HUES64 (cell line): Measurements from ENCODE around the gene ZNF474. TPM values are rescaled to one million over a fixed set of nuclear protein-coding genes. Genes with fewer than 3 reads are reported as not detected.
"Not testable (repeated sequence)": the region's sequence is repeated elsewhere in the genome, so short reads cannot be mapped to it uniquely, and the experiment has no call there.

Experiments
- H3K27ac ChIP-seq: 2 replicates; pipeline ENCODE4 v1.7.0; 2013; ENCODE audit warnings: low read depth, low read length, inconsistent platforms
- H3K27me3 ChIP-seq: 2 replicates; pipeline ENCODE4 v1.6.1; 2013; ENCODE audit warnings: mild to moderate bottlenecking, low read length; ENCODE audit not compliant: insufficient read depth
- H3K36me3 ChIP-seq: 2 replicates; pipeline ENCODE4 v1.6.1; 2013; ENCODE audit warnings: mild to moderate bottlenecking, low read length; ENCODE audit not compliant: insufficient read depth
- H3K4me1 ChIP-seq: 2 replicates; pipeline ENCODE4 v1.6.1; 2013; ENCODE audit warnings: mild to moderate bottlenecking, low read length, moderate library complexity; ENCODE audit not compliant: insufficient read depth
- H3K4me3 ChIP-seq: 2 replicates; pipeline ENCODE4 v1.5.1; 2013; ENCODE audit warnings: mild to moderate bottlenecking, low read length, moderate library complexity
- H3K9ac ChIP-seq: 2 replicates; pipeline ENCODE4 v1.6.1; 2013; ENCODE audit warnings: mild to moderate bottlenecking, low read depth, low read length
- H3K9me3 ChIP-seq: 2 replicates; pipeline ENCODE4 v1.6.1; 2013; ENCODE audit warnings: low read depth, low read length; ENCODE audit not compliant: insufficient read depth
- WGBS: fragments of 150-250, 120-280 bp; methylation state at CpG from one replicate; pipeline ENCODE4 v1.1.7; 2013; ENCODE audit warnings: missing lambda C conversion rate; 5-methylcytosine and 5-hydroxymethylcytosine counted together
- polyA plus RNA-seq, 2 experiments: library from polyadenylated mRNA; stranded (reverse); fragments of 50-300 nt; gene quantifications; one replicate each; pipeline ENCODE4 v1.2.3, GENCODE V29; 2013

The ZNF474 gene
- polyA plus RNA-seq (2013, experiment 1 of 2) = not detected
- not detected for polyA plus RNA-seq (2013, experiment 2 of 2)

DNA sequence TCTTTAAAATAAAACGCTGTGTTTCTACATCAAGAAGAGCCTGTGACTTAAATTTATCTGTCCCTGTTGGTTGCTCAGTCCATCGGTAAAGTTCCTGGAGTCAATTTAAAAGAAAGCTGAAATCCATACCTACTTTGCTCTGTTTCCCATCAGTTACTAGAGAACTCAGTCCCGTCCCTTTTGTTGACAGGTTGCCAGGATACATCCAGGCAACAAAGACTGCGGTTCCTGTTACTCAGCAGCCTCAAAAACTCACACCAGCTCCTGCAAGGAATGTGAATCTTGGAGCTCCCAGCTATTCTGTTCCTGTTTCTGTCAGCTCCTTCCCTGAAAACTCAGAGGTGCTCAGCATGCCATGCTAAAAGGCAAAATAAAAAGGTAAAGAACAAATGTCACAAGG, at the start of gene ZNF474:
ZNF474 (plus strand) TSS at position 241 of the 400 bp plus-strand sequence. CDS start 22,445 bp downstream, outside the sequence.
- no peak within 1 kb of the TSS for H3K9ac ChIP-seq
- H3K9me3 ChIP-seq = no peaks in the 10 kb centered on the region
- H3K27ac ChIP-seq = no peak within 1 kb of the TSS
- H3K4me1 ChIP-seq = peaks cover 7% of the 10 kb centered on the region; the same call in 1 of the 2 replicates
- no peaks in the 10 kb centered on the region for H3K27me3 ChIP-seq
- 35% methylated on average over 4 of the region's 4 CpGs for WGBS
- no peaks in the 10 kb centered on the region for H3K36me3 ChIP-seq
- H3K4me3 ChIP-seq = no peak within 1 kb of the TSS

DNA sequence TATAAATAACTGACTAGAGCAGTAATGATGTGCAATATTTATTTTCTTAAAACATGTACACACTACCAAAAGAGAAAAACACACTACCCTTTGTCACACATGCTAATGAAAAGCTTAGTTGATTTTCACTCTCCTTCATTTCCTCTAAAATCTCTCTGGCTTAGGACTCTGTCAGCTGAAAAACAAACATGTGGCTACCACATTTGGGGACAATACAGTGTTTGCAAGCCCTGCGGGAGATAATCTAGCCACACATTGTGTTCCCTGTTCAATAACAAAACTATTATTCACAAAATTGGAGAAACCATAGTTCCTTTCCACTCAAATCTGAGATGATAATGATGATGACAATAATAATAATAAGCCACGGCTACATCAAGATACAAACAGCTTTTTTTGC, 47.8 kb upstream of the ZNF474 start:
- Histone ChIP-seq H3K9ac (no peak overlapping the region), H3K27me3 (peaks cover 34% of the 10 kb centered on the region), H3K27ac (no peak overlapping the region), H3K4me1 (peaks cover 6% of the 10 kb centered on the region; the same call in 1 of the 2 replicates), H3K4me3 (no peak overlapping the region), H3K9me3 (no peaks in the 10 kb centered on the region), H3K36me3 (no peaks in the 10 kb centered on the region)
- WGBS = 81% methylated on average over 2 of the region's 2 CpGs

DNA sequence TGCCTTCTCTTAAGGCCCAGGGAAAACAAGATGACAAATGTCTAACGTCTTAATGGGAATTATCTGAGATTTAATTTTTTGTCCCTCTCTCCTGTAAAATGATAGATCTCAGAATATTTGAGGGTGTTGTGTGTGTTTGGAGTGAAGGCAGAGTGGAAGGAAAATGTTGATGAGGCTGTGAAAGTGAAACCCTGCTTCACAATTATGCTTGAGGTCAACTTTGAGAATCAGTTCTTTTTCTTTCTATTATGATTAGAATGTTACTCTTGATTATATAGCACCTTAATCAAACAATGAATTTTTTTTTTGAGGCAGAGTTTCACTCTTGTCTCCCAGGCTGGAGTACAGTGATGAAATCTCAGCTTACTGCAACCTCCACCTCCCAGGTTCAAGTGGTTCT, 45.8 kb upstream of the ZNF474 start:
- H3K9ac ChIP-seq = no peak overlapping the region
- H3K36me3 ChIP-seq = no peaks in the 10 kb centered on the region
- H3K4me3 ChIP-seq = no peak overlapping the region
- H3K4me1 ChIP-seq = peaks cover 6% of the 10 kb centered on the region; the same call in 1 of the 2 replicates
- no peaks in the 10 kb centered on the region for H3K9me3 ChIP-seq
- H3K27ac ChIP-seq = no peak overlapping the region
- 100% methylated on average over 1 of the region's 1 CpG for WGBS
- H3K27me3 ChIP-seq = peaks cover 14% of the 10 kb centered on the region

DNA sequence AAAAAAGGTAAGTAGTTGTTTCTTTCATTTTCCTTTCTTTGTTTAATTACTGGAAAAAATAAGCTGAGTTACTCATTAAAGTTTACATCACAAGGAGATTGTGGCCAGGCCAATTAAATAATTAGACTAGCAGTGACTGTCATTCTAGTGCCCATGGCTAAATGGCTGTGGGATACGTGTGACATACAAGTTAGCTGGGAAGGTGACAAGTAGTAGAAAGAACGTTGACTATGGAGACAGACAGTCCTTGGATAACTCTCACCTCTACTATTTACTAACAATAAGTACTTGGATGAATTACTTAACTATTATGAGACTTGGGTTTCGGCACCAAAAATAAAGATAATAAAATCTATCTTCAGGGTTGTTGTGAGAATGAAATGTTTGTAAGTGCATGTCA, 44.3 kb upstream of the ZNF474 start:
- Histone ChIP-seq H3K9ac (no peak overlapping the region), H3K27ac (no peak overlapping the region), H3K27me3 (no peaks in the 10 kb centered on the region), H3K4me1 (0 out of 2 replicates have a peak, but pooled peaks cover 3% of the 10 kb centered on the region), H3K36me3 (no peaks in the 10 kb centered on the region), H3K9me3 (no peaks in the 10 kb centered on the region), H3K4me3 (no peak overlapping the region)
- 90% methylated on average over 2 of the region's 3 CpGs for WGBS

DNA sequence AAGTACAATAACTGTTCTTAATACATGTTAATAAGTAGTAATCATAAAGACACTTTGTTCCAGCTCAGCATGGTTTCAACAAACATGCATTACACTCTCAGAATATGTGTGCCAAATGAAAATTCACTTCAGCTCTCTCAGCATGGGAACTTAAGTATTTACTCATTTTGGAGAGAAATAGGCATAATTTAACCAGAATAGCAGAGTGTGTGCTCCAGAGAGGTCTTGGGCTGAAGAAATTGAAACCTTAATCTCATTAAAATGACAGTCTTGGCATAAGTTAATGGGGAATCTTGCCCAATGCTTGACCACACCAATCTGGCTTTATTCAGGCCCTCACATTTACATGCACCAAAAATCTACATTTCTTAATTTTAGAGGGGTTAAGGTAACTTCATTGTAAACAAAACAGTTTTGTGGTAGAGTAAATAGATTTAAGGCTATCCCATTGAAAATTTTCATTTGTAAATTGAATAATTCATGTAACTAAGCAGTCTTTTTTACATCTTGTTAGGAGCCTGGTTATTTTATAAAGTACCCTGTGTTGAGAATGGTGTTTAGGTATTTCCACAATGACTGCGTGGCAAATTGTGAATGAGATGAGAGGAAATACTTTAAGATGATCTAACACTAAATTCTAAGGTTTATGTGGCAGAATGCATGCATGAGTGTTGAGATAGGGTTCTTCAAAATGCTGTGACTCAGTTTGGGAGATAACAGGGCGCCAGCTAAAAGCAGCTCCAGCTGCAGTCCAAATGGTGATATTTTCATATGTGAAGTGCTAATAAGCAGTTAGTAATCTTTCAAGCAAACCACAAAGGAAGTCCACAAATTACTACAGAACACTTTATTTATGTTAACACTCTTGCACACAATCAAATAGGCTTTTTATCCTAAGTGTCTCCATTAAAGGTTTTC, 40.0 kb upstream of the ZNF474 start:
- Histone ChIP-seq H3K9me3 (no peaks in the 10 kb centered on the region), H3K27ac (no peak overlapping the region), H3K36me3 (no peaks in the 10 kb centered on the region), H3K27me3 (no peaks in the 10 kb centered on the region), H3K4me3 (no peak overlapping the region), H3K9ac (no peak overlapping the region), H3K4me1 (0 out of 2 replicates have a peak, but pooled peaks cover 3% of the 10 kb centered on the region)
- 82% methylated on average over 2 of the region's 2 CpGs for WGBS

DNA sequence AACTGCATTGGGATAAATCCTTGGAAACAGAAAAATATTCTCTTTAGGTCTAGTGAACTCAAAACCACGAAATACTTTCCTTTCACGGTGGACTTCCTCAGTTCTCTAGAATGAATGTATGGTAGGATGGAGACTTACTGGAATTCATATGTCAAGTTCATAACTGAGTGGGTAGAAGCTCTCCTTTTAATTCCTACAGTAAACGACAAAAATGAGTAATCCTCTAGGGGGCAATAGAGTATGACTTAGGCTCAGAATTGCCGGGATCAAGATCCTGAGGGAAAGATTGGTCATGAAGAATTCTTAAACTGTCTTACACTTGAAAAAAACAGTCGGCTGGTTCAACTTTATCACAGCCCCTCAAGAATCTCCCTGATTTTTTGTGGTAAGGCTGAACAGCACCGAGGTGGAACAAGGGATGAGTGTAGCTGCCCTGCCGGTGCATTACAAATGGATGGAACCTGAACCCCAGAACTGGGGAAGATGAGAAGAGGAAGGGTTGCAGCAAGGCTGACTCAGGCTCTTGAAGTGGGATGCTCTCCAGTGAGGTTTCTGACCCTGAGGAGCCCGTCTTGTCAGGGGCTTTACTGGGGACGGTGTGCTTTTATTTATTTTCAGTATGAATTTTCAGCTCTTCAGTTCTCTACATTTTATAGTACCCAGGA, 37.3 kb upstream of the ZNF474 start:
- no peaks in the 10 kb centered on the region for H3K36me3 ChIP-seq
- no peaks in the 10 kb centered on the region for H3K9me3 ChIP-seq
- H3K27ac ChIP-seq = no peak overlapping the region
- H3K4me1 ChIP-seq = 0 out of 2 replicates have a peak, but pooled peaks cover 3% of the 10 kb centered on the region
- H3K4me3 ChIP-seq = no peak overlapping the region
- no peak overlapping the region for H3K9ac ChIP-seq
- H3K27me3 ChIP-seq = no peaks in the 10 kb centered on the region
- 56% methylated on average over 8 of the region's 9 CpGs for WGBS

DNA sequence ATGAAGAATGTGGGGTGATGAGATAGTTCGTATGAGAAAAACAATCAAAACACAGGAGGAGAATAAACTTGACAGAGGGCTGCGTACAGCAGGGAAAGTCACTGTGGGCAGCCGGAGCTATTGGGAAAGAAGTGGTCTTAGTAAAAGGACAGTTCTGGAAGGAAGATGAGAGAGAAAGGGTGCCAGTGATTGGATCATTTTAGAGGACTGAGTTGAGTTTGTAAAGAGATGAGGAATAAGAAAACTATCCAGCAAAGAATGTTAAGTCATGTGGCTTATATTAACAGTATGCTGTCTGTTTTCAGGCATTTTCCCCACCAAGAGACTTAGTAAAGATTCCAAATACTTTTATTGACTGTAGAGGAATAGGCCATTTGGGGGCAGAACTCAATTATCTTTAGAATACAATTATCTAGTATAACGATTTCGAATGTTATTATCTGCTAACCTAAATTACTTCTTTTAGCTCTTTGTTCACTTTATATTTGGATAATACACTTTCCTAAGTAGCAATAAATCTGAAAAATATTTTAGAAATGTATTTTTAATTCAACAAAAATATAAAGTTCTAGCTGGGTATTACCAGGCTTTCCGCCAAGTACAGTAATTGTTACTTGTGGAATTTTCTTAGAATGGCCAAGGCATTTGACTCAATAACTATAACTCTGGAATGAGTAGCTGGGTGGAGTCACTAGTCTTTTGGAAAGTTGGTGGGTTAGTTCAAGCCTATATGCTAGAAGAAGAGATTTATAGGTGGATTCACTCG, 35.7 kb upstream of the ZNF474 start:
- Histone ChIP-seq H3K4me3 (no peak overlapping the region), H3K27ac (no peak overlapping the region), H3K36me3 (no peaks in the 10 kb centered on the region), H3K4me1 (0 out of 2 replicates have a peak, but pooled peaks cover 3% of the 10 kb centered on the region), H3K9me3 (no peaks in the 10 kb centered on the region), H3K9ac (no peak overlapping the region), H3K27me3 (no peaks in the 10 kb centered on the region)
- 92% methylated on average over 4 of the region's 7 CpGs for WGBS

DNA sequence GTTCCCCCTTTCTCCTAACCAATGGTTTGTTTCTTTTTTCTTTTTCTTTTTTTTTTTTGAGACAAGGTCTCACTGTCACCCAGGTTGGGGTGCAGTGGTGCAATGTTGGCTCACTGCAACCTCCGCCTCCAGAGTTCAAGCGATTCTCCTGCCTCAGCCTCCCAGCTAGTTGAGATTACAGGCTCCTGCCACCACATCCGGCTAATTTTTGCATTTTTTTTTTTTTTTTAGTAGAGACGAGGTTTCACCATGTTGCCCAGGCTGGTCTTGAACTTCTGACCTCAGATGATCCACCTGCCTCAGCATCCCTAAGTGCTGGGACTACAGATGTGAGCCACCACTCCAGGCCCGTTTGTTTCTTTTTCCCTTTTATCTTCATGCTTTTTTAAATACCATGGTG, 35.1 kb upstream of the ZNF474 start:
- WGBS = 94% methylated on average over 5 of the region's 5 CpGs
- H3K4me3 ChIP-seq, H3K27me3 ChIP-seq, H3K27ac ChIP-seq, H3K9ac ChIP-seq, H3K4me1 ChIP-seq, H3K9me3 ChIP-seq, H3K36me3 ChIP-seq: not testable (repeated sequence)

DNA sequence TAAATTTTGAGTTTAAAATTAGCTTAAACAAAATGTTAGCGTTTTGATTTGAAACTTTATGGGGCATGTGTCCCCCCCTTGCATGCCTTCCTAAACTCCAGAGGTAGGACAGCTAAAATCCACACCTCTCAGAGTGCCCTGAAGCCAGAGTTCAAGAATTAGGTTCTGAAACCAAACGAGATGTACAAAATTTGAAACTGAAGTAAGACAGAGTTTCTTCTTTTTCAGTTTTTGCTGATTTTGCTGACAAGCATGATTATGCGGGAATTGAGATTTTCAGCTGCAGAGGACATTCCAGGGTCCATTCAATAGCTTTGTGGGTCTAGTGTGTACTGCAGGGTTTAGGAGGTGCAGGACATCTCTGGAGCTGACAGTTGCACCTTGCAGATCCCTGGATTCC, 34.2 kb upstream of the ZNF474 start:
- Histone ChIP-seq H3K36me3 (no peaks in the 10 kb centered on the region), H3K27ac (no peak overlapping the region), H3K9me3 (no peaks in the 10 kb centered on the region), H3K4me3 (no peak overlapping the region), H3K9ac (no peak overlapping the region), H3K27me3 (no peaks in the 10 kb centered on the region), H3K4me1 (peaks cover 6% of the 10 kb centered on the region)
- WGBS = 93% methylated on average over 3 of the region's 3 CpGs

DNA sequence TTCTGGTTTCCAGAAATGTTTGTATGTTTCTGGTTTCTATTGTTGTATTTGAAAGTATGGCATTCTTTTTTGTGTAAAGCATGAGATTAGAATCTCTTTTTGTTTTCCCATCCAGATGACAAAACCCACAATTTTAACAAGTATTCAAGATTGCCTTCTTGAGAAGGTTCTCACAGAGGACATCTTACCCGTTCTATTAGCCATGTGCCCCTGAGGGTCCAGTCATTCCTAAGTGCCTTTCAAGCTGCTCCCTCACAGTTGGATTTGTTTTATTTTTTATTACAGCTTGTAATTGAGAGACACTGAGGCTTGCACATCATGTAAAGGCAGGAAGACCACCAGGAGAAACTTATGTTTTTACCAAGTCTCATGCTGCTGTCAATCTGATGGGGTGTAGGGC, 32.0 kb upstream of the ZNF474 start:
- Histone ChIP-seq H3K9me3 (no peaks in the 10 kb centered on the region), H3K36me3 (no peaks in the 10 kb centered on the region), H3K27me3 (no peaks in the 10 kb centered on the region), H3K4me3 (no peak overlapping the region), H3K4me1 (peaks cover 13% of the 10 kb centered on the region), H3K27ac (no peak overlapping the region), H3K9ac (no peak overlapping the region)
- 100% methylated on average over 1 of the region's 1 CpG for WGBS
